Measurements from ENCODE around the gene PTPN2. TPM values are rescaled to one million over a fixed set of nuclear protein-coding genes. Genes with fewer than 3 reads are reported as not detected.

PTPN2 gene
- total and polyA plus RNA-seq, 9 of the 15 experiments (the other 6 are each of a cell fraction or from before 2014, with no cell fraction given): 36.6 to 66.4 (median 43.8) TPM

DNA sequence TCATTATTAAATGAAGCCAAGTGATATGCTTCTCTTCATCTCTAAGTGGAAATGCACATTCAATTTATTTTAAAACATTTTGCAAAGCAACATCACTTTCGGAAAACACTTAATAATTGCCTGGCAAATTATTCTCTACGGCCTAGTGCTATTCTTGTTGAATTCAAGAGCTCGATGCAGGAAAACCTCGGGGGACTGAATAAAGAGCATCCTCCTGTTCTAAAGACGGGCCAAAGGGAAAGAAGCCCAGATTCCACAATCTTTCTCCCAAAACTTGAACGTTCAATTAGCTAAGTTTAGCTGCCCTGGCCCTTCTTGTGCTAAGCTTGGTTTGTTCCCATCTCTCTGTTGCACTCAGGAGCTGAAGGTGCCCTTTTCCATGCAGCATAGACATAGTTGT is 40.6 kb upstream of the PTPN2 start (continued):
- no peak for TF ChIP-seq MNT (conservative IDR thresholded peaks at IDR 0.05)
- no peak for TF ChIP-seq SP2 (IDR thresholded peaks at IDR 0.05; ENCODE audit: extremely low read depth, low read depth, low read length, poor library complexity, severe bottlenecking)
- no peak for TF ChIP-seq YY1 (IDR thresholded peaks at IDR 0.05; ENCODE audit: borderline replicate concordance in 1 of 3, control insufficient read depth in 1 of 3, extremely low read depth in 1 of 3, insufficient read depth in 3 of 3, insufficient read length in 1 of 3, insufficient replicate concordance in 2 of 3, low read depth in 1 of 3, low read length in 2 of 3)
- no peak for TF ChIP-seq SREBF2 (CRISPR knock-in tag; IDR thresholded peaks at IDR 0.05)
- no peak for TF ChIP-seq RBM39 (optimal IDR thresholded peaks at IDR 0.05; ENCODE audit: low read depth, low read length)
- no peak for TF ChIP-seq DLX4 (CRISPR knock-in tag; IDR thresholded peaks at IDR 0.05)
- TF ChIP-seq ZNF79 (CRISPR knock-in tag; IDR thresholded peaks at IDR 0.05; ENCODE audit: low read depth): no peak
- no peak for TF ChIP-seq SMAD2 (IDR thresholded peaks at IDR 0.05; ENCODE audit: low read depth, low read length)
- no peak for TF ChIP-seq CREB1 (IDR thresholded peaks at IDR 0.05)
- no peak for TF ChIP-seq CREB1 (CRISPR knock-in tag; IDR thresholded peaks at IDR 0.05)
- TF ChIP-seq, protein P1, sequence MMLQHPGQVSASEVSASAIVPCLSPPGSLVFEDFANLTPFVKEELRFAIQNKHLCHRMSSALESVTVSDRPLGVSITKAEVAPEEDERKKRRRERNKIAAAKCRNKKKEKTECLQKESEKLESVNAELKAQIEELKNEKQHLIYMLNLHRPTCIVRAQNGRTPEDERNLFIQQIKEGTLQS (IDR thresholded peaks at IDR 0.05): no peak
- TF ChIP-seq, protein P1 (CRISPR knock-in tag; conservative IDR thresholded peaks at IDR 0.05): no peak

Measured in K562 (cell line).